ENCODE measurements around the gene ACAN. TPM values are rescaled to one million over a fixed set of nuclear protein-coding genes. Genes with fewer than 3 reads are reported as not detected.
A peak's percentile ranks its signal among the peaks of the same experiment; 100 is the strongest.

The ACAN gene
- total and polyA plus RNA-seq, 10 of the 15 experiments (the other 5 are each of a cell fraction or from before 2014, with no cell fraction given): not detected

GRCh38 chr15:88804257-88804656 is 1.0 kb downstream of the ACAN start (continued):
- no peak for TF ChIP-seq ELK1 (IDR thresholded peaks at IDR 0.05; ENCODE audit: low read depth, low read length)
- no peak for TF ChIP-seq GABPA (IDR thresholded peaks at IDR 0.05; ENCODE audit: low read depth)
- no peak for TF ChIP-seq ZBTB4 (CRISPR knock-in tag; IDR thresholded peaks at IDR 0.05)
- no peak for TF ChIP-seq ZNF622 (IDR thresholded peaks at IDR 0.05)
- TF ChIP-seq SP1 (IDR thresholded peaks at IDR 0.05; ENCODE audit: low read depth, low read length): no peak
- TF ChIP-seq TAF1 (IDR thresholded peaks at IDR 0.05; ENCODE audit: borderline replicate concordance, low read depth, low read length): no peak

GRCh38 chr15:88805031-88805780 is 2.0 kb downstream of the ACAN start:
- in situ Hi-C loops (cut with MboI) (no loop called here), intact Hi-C loops (cut with micrococcal nuclease; ENCODE audit: unreplicated experiment) (no loop called here)
- POLR2A ChIA-PET: no interaction called here
- Histone ChIP-seq H3K27me3 (replicated peaks in 1 of 2; ENCODE audit: control insufficient read depth in 2 of 2, insufficient read depth in 2 of 2, low read length in 1 of 2) (peaks cover 2 to 13% of the 10 kb centered on the region in 2 experiments; a peak in 3 of 4 replicates), H3K27ac (ENCODE audit: control insufficient read depth, insufficient read depth) (no peak overlapping the region), H2AFZ (ENCODE audit: control insufficient read depth, low read depth, low read length) (no peak overlapping the region), H4K20me1 (ENCODE audit: control insufficient read depth, insufficient read depth) (no peaks in the 10 kb centered on the region), H3K9me3 (replicated peaks; ENCODE audit: control insufficient read depth, insufficient read depth, low read length) (no peaks in the 10 kb centered on the region), H3K36me3 (ENCODE audit: control insufficient read depth in 2 of 2, insufficient read depth in 2 of 2, low read length in 1 of 2) (no peaks in the 10 kb centered on the region), H3K9ac (ENCODE audit: control insufficient read depth, insufficient read depth, low read length) (no peak overlapping the region), H3K79me2 (ENCODE audit: control insufficient read depth, insufficient read depth, low read length) (no peaks in the 10 kb centered on the region), H3K4me2 (ENCODE audit: control insufficient read depth, insufficient read depth) (no peak overlapping the region), H3K4me3 (no peak overlapping the region), H3K4me1 (ENCODE audit: control insufficient read depth, insufficient read depth, low read length) (no peaks in the 10 kb centered on the region)
- SMC1A ChIA-PET (ENCODE audit: uncharacterized antibody, unreplicated experiment): no interaction called here
- BruUV-seq (replicated peaks): no TSS peak
- RAD21 ChIA-PET (ENCODE audit: unreplicated experiment): interaction anchor here (0.6 kb wide), 1 partner anchor 253 kb away, joined by 3 read pairs; no protein-coding TSS in a partner anchor
- ATAC-seq (peak; percentile 53; the same call in 2 of the 3 replicates), FAIRE-seq (no peak), DNase-seq (ENCODE audit: low read depth, low spot score) (no peak)
- no peak for TF ChIP-seq NFIC (IDR thresholded peaks at IDR 0.05; ENCODE audit: low read depth, low read length)
- peak in 2 of 3 experiments; percentile 3 to 17; a peak in 1 of 6 replicates for TF ChIP-seq CTCF (IDR thresholded peaks at IDR 0.05 in 2 of 3, conservative IDR thresholded peaks at IDR 0.05 in 1 of 3; ENCODE audit: control insufficient read depth in 2 of 3, extremely low read depth in 1 of 3, insufficient read depth in 1 of 3, low read depth in 3 of 3, low read length in 3 of 3)
- no peak for TF ChIP-seq GABPA (IDR thresholded peaks at IDR 0.05; ENCODE audit: low read depth)
- TF ChIP-seq ZBTB11 (CRISPR knock-in tag; IDR thresholded peaks at IDR 0.05): no peak
- no peak for TF ChIP-seq SMAD1 (IDR thresholded peaks at IDR 0.05; ENCODE audit: low read depth, partially characterized antibody)
- no peak for TF ChIP-seq JUNB (IDR thresholded peaks at IDR 0.05)
- TF ChIP-seq PAX5 (IDR thresholded peaks at IDR 0.05; ENCODE audit: borderline replicate concordance, low read depth, low read length): no peak
- WGBS (ENCODE audit: insufficient coverage, insufficient replicate concordance, low lambda C conversion rate, missing lambda C conversion rate): 13% methylated on average over 9 of the region's 9 CpGs
- CTCF ChIA-PET: no interaction called here

Measured in GM12878 (cell line).